Liver (tissue), 9 donors: ENCODE results near the gene RABEP1. TPM values are rescaled to one million over a fixed set of nuclear protein-coding genes. Genes with fewer than 3 reads are reported as not detected.

Experiments used
- DNase-seq: peaks from one replicate; pipeline ENCODE4 v3.0.0-alpha.2; 2017; ENCODE audit warnings: low spot score
- H3K27ac ChIP-seq, 2 donors: one replicate each; pipeline ENCODE4 v1.7.0; 2013; ENCODE audit warnings: inconsistent platforms in 2 of 2, low read length in 2 of 2, control low read depth in 1 of 2, low read depth in 1 of 2, mild to moderate bottlenecking in 1 of 2
- H3K27me3 ChIP-seq, 4 donors: one replicate each; pipeline versions ENCODE4 v1.6.1 to v1.7.0; 2013; ENCODE audit warnings: low read length in 3 of 4, inconsistent platforms in 1 of 4, mild to moderate bottlenecking in 1 of 4, moderate library complexity in 1 of 4; ENCODE audit not compliant: control insufficient read depth in 4 of 4, insufficient read depth in 4 of 4
- H3K36me3 ChIP-seq, 4 donors: one replicate each; pipeline versions ENCODE4 v1.6.1 to v1.7.0; 2013; ENCODE audit warnings: low read length in 3 of 4, mild to moderate bottlenecking in 3 of 4, low read depth in 1 of 4, moderate library complexity in 1 of 4; ENCODE audit not compliant: control insufficient read depth in 4 of 4, insufficient read depth in 3 of 4
- H3K4me1 ChIP-seq, 4 donors: one replicate each; pipeline versions ENCODE4 v1.6.1 to v1.7.0; 2013; ENCODE audit warnings: low read length in 3 of 4, mild to moderate bottlenecking in 3 of 4, moderate library complexity in 1 of 4; ENCODE audit not compliant: control insufficient read depth in 4 of 4, insufficient read depth in 4 of 4
- H3K4me3 ChIP-seq, 3 donors: one replicate each; pipeline versions ENCODE4 v1.6.1 to v1.7.0; 2013; ENCODE audit warnings: low read length in 3 of 3, control low read depth in 1 of 3, low read depth in 1 of 3, mild to moderate bottlenecking in 1 of 3
- H3K9ac ChIP-seq, 2 donors: one replicate each; pipeline ENCODE4 v1.7.0; 2013; ENCODE audit warnings: low read length in 2 of 2, mild to moderate bottlenecking in 2 of 2, moderate library complexity in 2 of 2, control low read depth in 1 of 2, low read depth in 1 of 2
- H3K9me3 ChIP-seq, 4 donors: one replicate each; pipeline versions ENCODE4 v1.6.1 to v1.7.0; 2013; ENCODE audit warnings: low read length in 3 of 4; ENCODE audit not compliant: control insufficient read depth in 4 of 4
- ATF3 ChIP-seq: IDR thresholded peaks from 2 replicates; pipeline ENCODE4 v1.6.1; 2016; ENCODE audit warnings: antibody characterized with exemption
- EGR1 ChIP-seq, 2 donors: IDR thresholded peaks; 2 replicates each; pipeline ENCODE4 v1.6.1; 2016 to 2018; ENCODE audit warnings: antibody characterized with exemption in 2 of 2, low read depth in 2 of 2
- FOXA1 ChIP-seq: IDR thresholded peaks from 2 replicates; pipeline ENCODE4 v1.6.1; 2016; ENCODE audit warnings: antibody characterized with exemption
- FOXA2 ChIP-seq: IDR thresholded peaks from 2 replicates; pipeline ENCODE4 v1.6.1; 2016; ENCODE audit warnings: antibody characterized with exemption
- GABPA ChIP-seq, 2 donors: IDR thresholded peaks in 1 of 2; conservative IDR thresholded peaks in 1 of 2; 2 replicates each; pipeline ENCODE4 v1.6.1; 2016; ENCODE audit warnings: antibody characterized with exemption in 2 of 2, mild to moderate bottlenecking in 1 of 2, moderate library complexity in 1 of 2
- HNF4A ChIP-seq, 2 donors: conservative IDR thresholded peaks; 2 replicates each; pipeline ENCODE4 v1.6.1; 2016; ENCODE audit warnings: antibody characterized with exemption in 2 of 2, mild to moderate bottlenecking in 2 of 2
- HNF4G ChIP-seq: IDR thresholded peaks from 2 replicates; pipeline ENCODE4 v1.6.1; 2016; ENCODE audit warnings: antibody characterized with exemption
- JUND ChIP-seq, 2 donors: IDR thresholded peaks; 2 replicates each; pipeline ENCODE4 v1.6.1; 2016; ENCODE audit warnings: antibody characterized with exemption in 2 of 2
- MAX ChIP-seq: IDR thresholded peaks from 2 replicates; pipeline ENCODE4 v1.6.1; 2016; ENCODE audit warnings: antibody characterized with exemption
- NR2F2 ChIP-seq: IDR thresholded peaks from 2 replicates; pipeline ENCODE4 v1.6.1; 2016; ENCODE audit warnings: antibody characterized with exemption
- RAD21 ChIP-seq, 2 donors: IDR thresholded peaks; 2 replicates each; pipeline ENCODE4 v1.6.1; 2016; ENCODE audit warnings: antibody characterized with exemption in 2 of 2, mild to moderate bottlenecking in 2 of 2
- REST ChIP-seq: IDR thresholded peaks from 2 replicates; pipeline ENCODE4 v1.6.1; 2016; ENCODE audit warnings: antibody characterized with exemption, mild to moderate bottlenecking
- RXRA ChIP-seq, 2 donors: IDR thresholded peaks; 2 replicates each; pipeline ENCODE4 v1.6.1; 2017 to 2018; ENCODE audit warnings: antibody characterized with exemption in 2 of 2, mild to moderate bottlenecking in 1 of 2
- TAF1 ChIP-seq: conservative IDR thresholded peaks from 2 replicates; pipeline ENCODE4 v1.6.1; 2016; ENCODE audit warnings: antibody characterized with exemption, mild to moderate bottlenecking
- YY1 ChIP-seq: IDR thresholded peaks from 2 replicates; pipeline ENCODE4 v1.6.1; 2016; ENCODE audit warnings: antibody characterized with exemption, mild to moderate bottlenecking
- ZBTB33 ChIP-seq: IDR thresholded peaks from 2 replicates; pipeline ENCODE4 v1.6.1; 2016; ENCODE audit warnings: antibody characterized with exemption
- WGBS: extraction: QIAGEN DNeasy Blood & Tissue Kit; methylation state at CpG from one replicate; pipeline ENCODE4 v1.1.7; 2013; 5-methylcytosine and 5-hydroxymethylcytosine counted together
- polyA plus RNA-seq, 2 donors: library from polyadenylated mRNA; stranded (reverse) in 1 of 2; unstranded in 1 of 2; fragments of 200-250 nt in 1 of 2; fragments of >200 nt in 1 of 2; fragmentation: Nextera tagmentation in 1 of 2; extraction: Ambion mirVana in 1 of 2; gene quantifications; one replicate each; pipeline versions ENCODE4 v1.2.1 to v1.2.3, GENCODE V29; 2013 to 2015
- total RNA-seq, 2 donors: library from RNA; depleted of rRNA; stranded (reverse); fragments of >200 nt; gene quantifications; one replicate each; pipeline ENCODE4 v1.2.3, GENCODE V29; 2014
- TF ChIP-seq, protein P1 (sequence below): fragments of 150-350 bp; IDR thresholded peaks from 2 replicates; pipeline ENCODE4 v1.5.1; 2017; ENCODE audit warnings: improper control_type of control experiment, low read depth, low read length; ENCODE audit not compliant: missing input control
- donor health status: healthy.
- donor health status: healthy.
- donor health status: healthy.
- donor health status: healthy.
- donor health status: healthy.

The RABEP1 gene
- total and polyA plus RNA-seq, 4 donors = 13.3 to 26.6 (median 20.6) TPM

DNA sequence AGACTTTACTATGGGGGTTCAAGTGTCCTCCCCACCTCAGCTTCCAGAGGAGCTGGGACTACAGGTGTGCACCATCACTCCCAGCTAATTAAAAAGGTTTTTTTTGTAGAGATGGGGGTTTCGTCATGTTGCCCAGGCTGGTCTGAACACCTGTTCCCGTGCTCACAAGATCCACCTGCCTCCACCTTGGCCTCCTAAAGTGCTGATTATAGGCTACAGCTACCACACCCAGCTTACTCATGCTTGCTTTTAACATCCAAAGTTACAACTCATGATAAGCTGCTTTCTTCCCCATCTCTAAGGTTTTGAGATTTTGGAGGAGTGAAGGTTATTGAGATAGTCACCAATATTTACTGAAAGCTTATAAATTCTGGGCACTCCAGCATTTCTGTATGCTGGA is 134.8 kb downstream of the RABEP1 start:
- H3K9ac ChIP-seq = no peak overlapping the region
- peaks cover 15 to 56% (median 36%) of the 10 kb centered on the region in 4 donors for H3K4me1 ChIP-seq
- H3K27ac ChIP-seq = no peak overlapping the region
- peaks cover 2 to 24% (median 7%) of the 10 kb centered on the region in 4 donors for H3K36me3 ChIP-seq
- H3K9me3 ChIP-seq = no peaks in the 10 kb centered on the region
- no peak overlapping the region for H3K4me3 ChIP-seq
- TF ChIP-seq MAX = no peak
- TF ChIP-seq, protein P1, sequence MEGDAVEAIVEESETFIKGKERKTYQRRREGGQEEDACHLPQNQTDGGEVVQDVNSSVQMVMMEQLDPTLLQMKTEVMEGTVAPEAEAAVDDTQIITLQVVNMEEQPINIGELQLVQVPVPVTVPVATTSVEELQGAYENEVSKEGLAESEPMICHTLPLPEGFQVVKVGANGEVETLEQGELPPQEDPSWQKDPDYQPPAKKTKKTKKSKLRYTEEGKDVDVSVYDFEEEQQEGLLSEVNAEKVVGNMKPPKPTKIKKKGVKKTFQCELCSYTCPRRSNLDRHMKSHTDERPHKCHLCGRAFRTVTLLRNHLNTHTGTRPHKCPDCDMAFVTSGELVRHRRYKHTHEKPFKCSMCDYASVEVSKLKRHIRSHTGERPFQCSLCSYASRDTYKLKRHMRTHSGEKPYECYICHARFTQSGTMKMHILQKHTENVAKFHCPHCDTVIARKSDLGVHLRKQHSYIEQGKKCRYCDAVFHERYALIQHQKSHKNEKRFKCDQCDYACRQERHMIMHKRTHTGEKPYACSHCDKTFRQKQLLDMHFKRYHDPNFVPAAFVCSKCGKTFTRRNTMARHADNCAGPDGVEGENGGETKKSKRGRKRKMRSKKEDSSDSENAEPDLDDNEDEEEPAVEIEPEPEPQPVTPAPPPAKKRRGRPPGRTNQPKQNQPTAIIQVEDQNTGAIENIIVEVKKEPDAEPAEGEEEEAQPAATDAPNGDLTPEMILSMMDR = no peak
- TF ChIP-seq RAD21 (IDR thresholded peaks at IDR 0.05) = no peak
- TF ChIP-seq TAF1 = no peak
- no peak for TF ChIP-seq GABPA (IDR thresholded peaks at IDR 0.05 in 1 of 2, conservative IDR thresholded peaks at IDR 0.05 in 1 of 2)
- TF ChIP-seq FOXA1 = no peak
- no peak for TF ChIP-seq REST
- no peak for TF ChIP-seq NR2F2
- TF ChIP-seq FOXA2 = no peak
- no peak for TF ChIP-seq RXRA (IDR thresholded peaks at IDR 0.05)
- TF ChIP-seq EGR1 (IDR thresholded peaks at IDR 0.05; ENCODE audit: low read depth in 2 of 2) = no peak
- no peak for TF ChIP-seq ATF3
- TF ChIP-seq ZBTB33 = no peak
- no peak for TF ChIP-seq YY1
- TF ChIP-seq HNF4G = no peak
- no peak for TF ChIP-seq HNF4A (conservative IDR thresholded peaks at IDR 0.05)
- TF ChIP-seq JUND (IDR thresholded peaks at IDR 0.05) = no peak
- 81% methylated on average over 2 of the region's 2 CpGs for WGBS
- H3K27me3 ChIP-seq = no peaks in the 10 kb centered on the region
- DNase-seq = no peak
